ENCODE measurements around the gene CLEC18B. TPM values are rescaled to one million over a fixed set of nuclear protein-coding genes. Genes with fewer than 3 reads are reported as not detected.
A peak's percentile ranks its signal among the peaks of the same experiment; 100 is the strongest.
"Not testable (repeated sequence)": the region's sequence is repeated elsewhere in the genome, so short reads cannot be mapped to it uniquely, and the experiment has no call there.

Gene CLEC18B
- polyA plus RNA-seq, 1 donor (not counting 4 experiments of a cell fraction or from before 2014, with no cell fraction given), result 0.46 TPM

- H3K9me1 ChIP-seq (ENCODE audit: control insufficient read depth, extremely low read depth, insufficient read depth, low read length); H3K27me3 ChIP-seq (ENCODE audit: control insufficient read depth, extremely low read depth, insufficient read depth, low read length); H3K36me3 ChIP-seq (ENCODE audit: control insufficient read depth in 2 of 2, extremely low read depth in 1 of 2, insufficient read depth in 2 of 2, low read length in 2 of 2); H3K9me3 ChIP-seq (ENCODE audit: control insufficient read depth, low read depth, low read length); H4K20me1 ChIP-seq (ENCODE audit: control insufficient read depth, extremely low read depth, insufficient read depth, low read length); H3K4me1 ChIP-seq (ENCODE audit: control insufficient read depth, extremely low read depth, insufficient read depth, low read length); dilution Hi-C loops (cut with MboI; ENCODE audit: extremely low pct_ligation_motif_present, low sequenced_read_pairs); DNase-seq (ENCODE audit: low read depth, low spot score): not testable (repeated sequence)
- Histone ChIP-seq H3K27ac (ENCODE audit: control insufficient read depth, insufficient read depth, low read length) (peak overlapping the region; percentile 75), H3K4me2 (ENCODE audit: control insufficient read depth, extremely low read depth, insufficient read depth, low read depth, low read length) (peak overlapping the region; percentile 54), H3K9ac (ENCODE audit: control insufficient read depth, extremely low read depth, insufficient read depth, low read length) (peak overlapping the region; percentile 85), H3K79me2 (ENCODE audit: control insufficient read depth, insufficient read depth, low read length) (peaks cover 31% of the 10 kb centered on the region), H3K4me3 (ENCODE audit: control insufficient read depth in 2 of 3, extremely low read depth in 1 of 3, insufficient read depth in 2 of 3, low read depth in 1 of 3, low read length in 3 of 3) (peak overlapping the region; percentile 69 to 93 (median 78)), H2AFZ (ENCODE audit: control insufficient read depth, low read length) (peak overlapping the region; percentile 82)
- peak; percentile 53 for FAIRE-seq
Measured at GRCh38 chr16:74368002-74368911, 53.0 kb downstream of the CLEC18B start.

- Histone ChIP-seq H2AFZ (ENCODE audit: control insufficient read depth, low read length) (peak overlapping the region; percentile 82), H3K4me2 (ENCODE audit: control insufficient read depth, extremely low read depth, insufficient read depth, low read depth, low read length) (peak overlapping the region; percentile 84), H3K9ac (ENCODE audit: control insufficient read depth, extremely low read depth, insufficient read depth, low read length) (peak overlapping the region; percentile 85), H3K27ac (ENCODE audit: control insufficient read depth, insufficient read depth, low read length) (peak overlapping the region; percentile 75), H3K79me2 (ENCODE audit: control insufficient read depth, insufficient read depth, low read length) (peaks cover 33% of the 10 kb centered on the region), H3K4me3 (ENCODE audit: control insufficient read depth in 2 of 3, extremely low read depth in 1 of 3, insufficient read depth in 2 of 3, low read depth in 1 of 3, low read length in 3 of 3) (peak overlapping the region; percentile 69 to 93 (median 78))
- H3K36me3 ChIP-seq (ENCODE audit: control insufficient read depth in 2 of 2, extremely low read depth in 1 of 2, insufficient read depth in 2 of 2, low read length in 2 of 2); H3K4me1 ChIP-seq (ENCODE audit: control insufficient read depth, extremely low read depth, insufficient read depth, low read length); DNase-seq (ENCODE audit: low read depth, low spot score); H3K9me1 ChIP-seq (ENCODE audit: control insufficient read depth, extremely low read depth, insufficient read depth, low read length); H4K20me1 ChIP-seq (ENCODE audit: control insufficient read depth, extremely low read depth, insufficient read depth, low read length); dilution Hi-C loops (cut with MboI; ENCODE audit: extremely low pct_ligation_motif_present, low sequenced_read_pairs); H3K27me3 ChIP-seq (ENCODE audit: control insufficient read depth, extremely low read depth, insufficient read depth, low read length); H3K9me3 ChIP-seq (ENCODE audit: control insufficient read depth, low read depth, low read length): not testable (repeated sequence)
- peak; percentile 9 for FAIRE-seq
Measured at GRCh38 chr16:74367469-74368001, 53.7 kb downstream of the CLEC18B start.

DNA sequence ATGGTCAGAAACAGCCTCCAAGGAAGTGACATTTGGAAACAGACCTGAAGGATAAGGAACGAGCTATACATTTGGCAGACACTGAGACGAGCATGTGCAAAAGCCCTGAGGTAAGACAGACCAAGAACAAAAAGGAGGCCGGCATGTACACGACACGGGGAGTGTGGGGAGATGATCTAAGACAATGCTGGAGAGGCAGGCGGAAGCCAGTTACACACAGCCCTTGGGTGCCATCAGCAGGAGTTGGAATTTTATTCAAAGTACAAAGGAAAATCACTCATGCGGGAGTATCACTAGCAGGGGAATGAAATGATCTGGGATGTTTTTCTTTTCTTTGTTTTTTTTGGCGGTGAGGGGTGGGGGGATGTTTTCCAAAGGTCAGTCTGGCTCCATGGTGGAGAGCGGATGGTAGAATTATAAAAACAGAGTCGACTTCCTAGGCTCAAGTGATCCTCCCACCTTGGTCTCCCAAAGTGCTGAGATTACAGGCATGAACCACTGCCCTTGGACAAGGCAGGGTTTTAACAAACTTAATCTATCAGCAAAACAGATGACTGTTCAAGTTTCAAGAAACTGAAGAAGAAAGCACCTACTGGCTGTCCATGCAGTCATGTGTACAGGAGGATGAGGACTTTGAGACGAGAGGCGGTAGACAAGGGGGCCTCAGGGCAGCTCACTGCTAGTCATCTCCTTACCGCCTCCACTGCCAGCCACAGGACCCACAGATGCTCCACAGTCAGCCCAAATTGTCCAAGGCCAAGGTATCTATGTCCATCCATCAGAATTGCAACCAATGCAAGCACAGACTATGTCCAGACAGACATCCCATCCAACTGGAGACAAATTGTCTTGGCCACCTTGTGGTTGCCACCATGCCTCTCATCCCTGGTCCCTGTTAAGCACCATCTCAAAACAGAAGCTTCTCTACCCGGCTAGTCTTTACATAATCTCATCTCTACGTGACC, 59.4 kb downstream of the CLEC18B start:
- H4K20me1 ChIP-seq (ENCODE audit: control insufficient read depth, extremely low read depth, insufficient read depth, low read length); H3K27ac ChIP-seq (ENCODE audit: control insufficient read depth, insufficient read depth, low read length); H3K36me3 ChIP-seq (ENCODE audit: control insufficient read depth in 2 of 2, extremely low read depth in 1 of 2, insufficient read depth in 2 of 2, low read length in 2 of 2); H3K4me2 ChIP-seq (ENCODE audit: control insufficient read depth, extremely low read depth, insufficient read depth, low read depth, low read length); DNase-seq (ENCODE audit: low read depth, low spot score); H3K4me1 ChIP-seq (ENCODE audit: control insufficient read depth, extremely low read depth, insufficient read depth, low read length); H3K9ac ChIP-seq (ENCODE audit: control insufficient read depth, extremely low read depth, insufficient read depth, low read length); H2AFZ ChIP-seq (ENCODE audit: control insufficient read depth, low read length); H3K9me3 ChIP-seq (ENCODE audit: control insufficient read depth, low read depth, low read length); dilution Hi-C loops (cut with MboI; ENCODE audit: extremely low pct_ligation_motif_present, low sequenced_read_pairs); H3K9me1 ChIP-seq (ENCODE audit: control insufficient read depth, extremely low read depth, insufficient read depth, low read length); H3K27me3 ChIP-seq (ENCODE audit: control insufficient read depth, extremely low read depth, insufficient read depth, low read length); H3K4me3 ChIP-seq (ENCODE audit: control insufficient read depth in 2 of 3, extremely low read depth in 1 of 3, insufficient read depth in 2 of 3, low read depth in 1 of 3, low read length in 3 of 3); FAIRE-seq: not testable (repeated sequence)
- H3K79me2 ChIP-seq (ENCODE audit: control insufficient read depth, insufficient read depth, low read length), result peaks cover 31% of the 10 kb centered on the region

Small RNA genes within 50 kb of the gene (small RNA-seq; reads per million reads assigned to genes)
- gene AC009053.4 (ENCODE audit: insufficient read length in 3 of 3, low read depth in 3 of 3, low replicate concordance in 1 of 3) (0 reads per million in 3 experiments), gene RF00019 (ENCODE audit: insufficient read length in 3 of 3, low read depth in 3 of 3, low replicate concordance in 1 of 3) (0 reads per million in 3 experiments), gene RNU6-237P (ENCODE audit: insufficient read length in 3 of 3, low read depth in 3 of 3, low replicate concordance in 1 of 3) (0 reads per million in 3 experiments)

Other genes starting within 250 kb of the CLEC18B start
- 94.3 to 133 TPM (median 130 TPM) in 3 replicates for gene PSMD7, start 124.7 kb downstream of the CLEC18B start, polyA plus RNA-seq
- gene NPIPB15, start 45.2 kb downstream of the CLEC18B start, polyA plus RNA-seq, result 1.3 to 1.9 TPM (median 1.7 TPM) in 3 replicates
- 41.5 to 79.7 TPM (median 63.6 TPM) in 3 replicates for gene GLG1, start 185.6 kb upstream of the CLEC18B start, polyA plus RNA-seq
- gene RFWD3, start 245.4 kb upstream of the CLEC18B start, polyA plus RNA-seq, result 22.6 to 29.2 TPM (median 25.0 TPM) in 3 replicates

Data from keratinocyte (primary cell).